ENCODE results near the gene ZNHIT3. TPM values are rescaled to one million over a fixed set of nuclear protein-coding genes. Genes with fewer than 3 reads are reported as not detected.
"Not testable (repeated sequence)": the region's sequence is repeated elsewhere in the genome, so short reads cannot be mapped to it uniquely, and the experiment has no call there.

ZNHIT3 gene
- total RNA-seq, 2 donors from 2014 or later: 20.7 to 20.9 TPM

DNA sequence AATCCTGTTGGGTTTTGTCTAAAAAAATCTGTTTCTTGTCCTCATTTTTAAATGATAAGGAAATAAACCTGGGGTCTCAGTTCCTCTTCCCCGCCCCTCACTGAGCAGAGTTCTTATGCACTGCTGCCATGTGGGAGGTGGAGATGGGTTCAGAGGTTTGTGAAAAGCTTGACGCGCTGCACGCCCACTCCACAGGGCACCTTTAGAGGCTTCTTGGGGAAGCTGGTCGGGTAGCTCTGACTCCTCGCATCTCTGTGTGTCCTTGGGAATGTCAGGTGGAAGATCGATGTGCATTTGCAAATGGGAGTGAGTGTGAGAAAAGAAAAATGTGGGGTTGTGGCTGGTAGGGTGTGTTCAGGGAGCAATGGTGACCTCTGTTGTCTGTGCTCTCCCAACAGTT lies 4.7 kb upstream of the ZNHIT3 start:
- DNase-seq (ENCODE audit: low spot score): no peak
- intact Hi-C loops (cut with DNase I): loop anchor here (5.0 to 10.0 kb wide), 2 partner anchors 515 to 517 kb away; no protein-coding TSS in a partner anchor

DNA sequence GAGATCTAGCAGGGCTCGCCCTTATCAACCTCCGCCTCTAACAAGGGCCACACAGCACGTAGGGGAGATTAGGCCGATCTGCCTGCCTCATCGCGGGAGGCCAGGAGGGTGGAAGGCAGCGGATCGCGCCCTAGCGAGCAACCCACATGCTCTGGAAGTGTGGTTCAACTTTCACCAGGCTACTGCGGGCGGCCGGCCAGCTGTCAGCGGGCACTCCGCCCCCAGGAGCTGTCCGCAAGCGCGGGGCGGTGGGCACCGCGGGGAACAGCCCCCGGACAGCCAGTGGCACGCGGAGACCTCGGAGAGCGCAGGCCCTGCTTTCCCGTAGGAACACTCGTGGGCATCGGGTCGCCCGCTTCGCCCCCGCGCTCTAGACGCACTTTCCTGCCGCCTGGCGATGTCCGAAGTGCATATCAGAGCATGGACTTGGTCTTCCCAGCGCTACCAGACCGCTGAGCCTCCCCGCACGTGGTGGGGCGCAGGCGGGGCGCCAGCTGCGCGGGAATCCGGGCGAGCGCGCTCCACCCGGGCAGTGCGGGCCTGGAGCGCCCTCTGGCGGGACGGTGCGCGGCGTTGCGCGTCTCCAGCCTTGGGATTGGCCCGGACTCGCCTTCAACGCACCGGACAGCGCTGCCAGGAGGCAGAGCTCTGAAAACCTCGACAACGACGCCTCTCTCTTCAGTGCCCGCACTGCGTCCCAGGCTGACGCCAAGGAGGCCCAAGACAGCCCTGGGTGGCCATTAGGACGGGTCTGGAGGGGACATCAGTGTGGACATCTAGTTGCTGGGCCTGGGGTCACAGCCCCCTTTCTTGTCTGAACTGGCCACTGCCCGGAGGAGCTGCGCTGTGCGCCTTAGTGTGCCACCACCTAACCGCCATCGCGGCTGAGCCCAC lies 3.6 kb upstream of the ZNHIT3 start:
- DNase-seq (ENCODE audit: low spot score): peak; percentile 95
- intact Hi-C loops (cut with DNase I): loop anchor here (5.0 to 10.0 kb wide), 2 partner anchors 516 to 518 kb away; no protein-coding TSS in a partner anchor

DNA sequence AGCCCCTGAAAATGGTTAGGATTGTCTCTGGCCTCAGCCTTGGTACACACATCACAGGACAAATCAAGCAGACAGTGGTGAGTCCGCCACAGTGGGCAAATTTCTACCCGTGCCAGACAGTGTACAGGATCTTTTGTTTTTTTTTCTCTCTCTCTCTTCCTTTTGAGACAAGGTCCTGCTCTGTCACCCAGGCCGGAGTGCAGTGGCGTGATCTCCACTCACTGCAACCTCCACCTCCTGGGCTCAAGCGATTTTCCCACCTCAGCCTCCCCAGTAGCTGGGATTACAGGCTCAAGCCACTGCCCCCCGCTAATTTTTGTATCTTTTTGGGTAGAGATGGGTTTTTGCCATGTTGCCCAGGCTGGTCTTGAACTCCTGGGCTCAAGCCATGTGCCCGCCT lies 2.5 kb upstream of the ZNHIT3 start:
- intact Hi-C loops (cut with DNase I): loop anchor here (5.0 to 10.0 kb wide), 2 partner anchors 517 to 519 kb away; no protein-coding TSS in a partner anchor
- DNase-seq (ENCODE audit: low spot score): not testable (repeated sequence)

DNA sequence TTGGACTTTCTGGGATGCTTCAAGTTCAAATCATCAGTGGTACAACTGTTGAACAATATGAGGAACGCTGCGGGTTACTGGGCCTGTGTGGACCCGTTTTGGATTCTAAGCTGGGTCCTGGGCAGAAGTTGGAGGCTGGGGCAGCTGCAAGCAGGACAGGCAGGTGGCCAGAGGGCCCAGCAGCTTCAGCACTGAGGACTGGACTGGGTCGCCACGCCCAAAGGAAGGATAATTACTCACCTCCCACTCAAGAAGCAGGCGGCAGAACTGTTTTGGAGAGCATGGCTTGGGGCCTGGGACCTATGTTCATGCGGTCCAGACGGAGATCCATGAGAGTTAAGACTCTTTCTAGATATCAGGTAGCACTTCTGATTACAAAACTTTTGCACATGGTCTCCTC lies 1.5 kb upstream of the ZNHIT3 start:
- DNase-seq (ENCODE audit: low spot score): no peak
- intact Hi-C loops (cut with DNase I): loop anchor here in 1 of 2 donors (10.0 kb wide), 1 partner anchor 520 kb away; no protein-coding TSS in a partner anchor

DNA sequence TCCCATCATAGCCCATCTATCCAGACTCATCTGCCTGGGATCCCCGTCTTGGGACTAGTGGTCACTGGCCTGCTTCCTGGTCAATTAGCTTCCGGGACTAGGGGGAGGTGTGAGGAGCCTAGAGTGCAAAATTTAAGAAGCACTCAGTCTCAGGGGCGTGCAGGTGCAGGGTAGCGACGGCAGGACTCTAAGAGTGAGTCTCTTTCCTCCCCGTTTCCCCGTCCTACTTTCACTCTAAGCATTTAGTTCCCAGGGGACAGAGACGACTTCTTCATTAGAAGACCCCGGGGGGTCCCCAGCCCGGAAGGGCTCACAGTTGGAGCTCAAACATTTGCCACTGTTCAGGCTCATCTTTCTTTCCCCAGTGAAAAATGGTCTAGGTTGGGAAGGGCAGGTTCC lies 677 bp upstream of the ZNHIT3 start:
- intact Hi-C loops (cut with DNase I): loop anchor here in 1 of 2 donors (10.0 kb wide), 1 partner anchor 521 kb away; no protein-coding TSS in a partner anchor
- DNase-seq (ENCODE audit: low spot score): no peak

DNA sequence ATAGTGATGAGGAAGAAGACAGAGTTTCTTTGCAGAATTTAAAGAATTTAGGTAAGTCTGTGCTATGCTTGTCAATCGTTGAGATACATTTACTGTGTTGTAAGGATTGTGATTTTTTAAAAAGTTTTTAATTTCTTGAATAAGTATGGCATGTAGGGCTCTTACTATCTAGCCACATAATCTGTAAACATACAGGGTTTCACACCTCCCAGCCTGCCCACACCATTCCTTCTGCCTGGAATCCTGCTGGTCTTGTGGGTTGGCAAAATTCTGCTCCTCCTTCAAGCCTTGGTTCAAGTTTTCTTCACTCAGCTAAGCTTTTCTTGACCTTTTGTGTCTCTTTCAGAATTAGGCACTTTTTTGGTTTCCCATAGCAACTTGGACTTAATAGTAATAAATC lies 7.5 kb downstream of the ZNHIT3 start:
- no peak for DNase-seq (ENCODE audit: low spot score)
- intact Hi-C loops (cut with DNase I): no loop called here

DNA sequence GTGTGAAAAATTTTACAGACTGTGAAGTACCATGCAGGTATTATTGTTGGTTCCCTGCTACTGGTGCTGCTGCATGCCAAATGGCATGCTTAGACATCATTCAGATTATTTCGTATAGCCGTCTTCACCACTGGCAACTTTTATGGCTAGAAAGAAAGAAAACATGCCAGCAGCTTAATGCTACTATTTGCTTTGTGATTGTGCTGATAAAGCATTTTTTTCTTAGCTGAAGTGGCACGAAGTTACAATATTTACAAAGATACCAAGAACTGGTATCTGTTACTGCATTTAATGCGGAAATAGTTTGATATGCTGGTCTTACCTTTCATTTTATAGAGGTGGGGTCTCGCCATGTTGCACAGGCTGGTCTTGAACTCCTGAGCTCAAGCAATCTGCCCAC lies 8.2 kb downstream of the ZNHIT3 start:
- intact Hi-C loops (cut with DNase I): no loop called here
- no peak for DNase-seq (ENCODE audit: low spot score)

DNA sequence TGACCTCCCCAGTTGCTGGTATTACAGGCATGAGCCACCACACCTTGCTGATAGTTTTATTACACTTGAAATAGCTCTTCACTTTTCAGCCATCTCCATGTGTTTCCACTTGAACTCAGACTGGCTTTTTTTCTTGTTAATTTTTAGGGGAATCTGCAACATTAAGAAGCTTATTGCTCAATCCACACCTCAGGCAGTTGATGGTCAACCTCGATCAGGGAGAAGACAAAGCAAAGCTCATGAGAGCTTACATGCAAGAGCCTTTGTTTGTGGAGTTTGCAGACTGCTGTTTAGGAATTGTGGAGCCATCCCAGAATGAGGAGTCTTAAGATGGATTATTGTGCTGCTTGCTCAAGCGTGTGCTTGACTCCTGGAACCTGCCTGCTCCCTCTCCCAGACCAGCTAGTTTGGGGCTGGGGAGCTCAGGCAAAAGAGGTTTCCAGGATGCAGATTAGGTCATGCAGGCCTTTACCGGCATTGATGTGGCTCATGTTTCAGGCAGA lies 8.6 kb downstream of the ZNHIT3 start:
- intact Hi-C loops (cut with DNase I): no loop called here
- no peak for DNase-seq (ENCODE audit: low spot score)

DNA sequence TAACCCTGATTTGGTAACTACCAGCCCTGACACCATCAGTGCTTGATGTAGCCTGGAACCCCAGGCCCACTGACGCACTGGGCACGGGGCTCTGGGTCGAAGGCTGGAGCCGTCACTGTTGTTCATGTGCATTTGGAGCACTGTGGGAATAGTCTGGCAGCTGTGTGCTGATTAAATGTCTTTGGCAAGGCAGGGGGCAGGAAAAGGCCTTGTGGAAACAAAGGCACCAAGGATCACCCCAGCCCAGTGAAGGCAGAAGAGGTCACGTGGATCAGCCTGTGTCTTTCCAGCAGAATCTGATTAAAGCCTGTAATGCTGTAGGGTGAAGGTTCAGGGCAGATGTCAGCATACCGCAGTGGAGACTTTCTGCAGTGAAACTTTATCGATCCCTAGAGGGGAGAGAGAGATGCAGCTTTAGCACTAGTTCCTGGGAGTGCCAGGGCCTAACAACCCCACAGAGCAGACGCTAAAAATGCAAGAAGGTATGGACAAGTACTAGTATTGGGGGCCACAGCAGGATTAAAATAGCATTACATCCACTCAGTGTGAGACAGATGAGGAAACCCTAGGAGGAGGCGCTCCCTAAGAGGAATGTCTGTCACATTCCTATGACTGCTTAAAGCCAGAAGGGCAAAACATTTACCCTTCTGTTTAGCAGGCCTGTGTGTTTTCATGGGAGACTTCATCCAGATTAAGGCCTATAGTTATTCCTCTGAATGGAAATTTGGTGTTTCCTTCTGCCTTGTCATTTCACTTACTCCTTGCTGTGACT lies 9.7 kb downstream of the ZNHIT3 start:
- DNase-seq (ENCODE audit: low spot score): no peak
- intact Hi-C loops (cut with DNase I): no loop called here

DNA sequence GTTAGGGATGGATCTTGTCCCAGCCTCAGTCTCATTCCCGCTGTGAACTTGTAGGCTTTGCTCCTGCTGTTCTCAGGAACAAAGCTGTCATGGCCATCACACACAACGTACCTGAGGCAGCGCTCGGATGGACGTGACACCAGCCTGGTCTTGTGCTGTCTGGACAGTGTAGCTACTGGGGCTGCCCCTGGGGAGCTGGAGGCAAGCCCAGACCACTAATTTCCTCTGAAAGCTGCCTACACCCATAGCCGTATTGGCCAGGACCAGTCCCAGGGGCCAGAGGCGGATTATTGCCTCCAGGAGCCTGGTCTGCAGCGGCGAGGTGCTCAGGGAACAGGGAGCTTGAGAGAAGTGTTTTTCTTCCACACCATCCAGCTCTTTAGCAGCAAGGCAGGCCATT lies 11.7 kb downstream of the ZNHIT3 start:
- no peak for DNase-seq (ENCODE audit: low spot score)
- intact Hi-C loops (cut with DNase I): no loop called here

DNA sequence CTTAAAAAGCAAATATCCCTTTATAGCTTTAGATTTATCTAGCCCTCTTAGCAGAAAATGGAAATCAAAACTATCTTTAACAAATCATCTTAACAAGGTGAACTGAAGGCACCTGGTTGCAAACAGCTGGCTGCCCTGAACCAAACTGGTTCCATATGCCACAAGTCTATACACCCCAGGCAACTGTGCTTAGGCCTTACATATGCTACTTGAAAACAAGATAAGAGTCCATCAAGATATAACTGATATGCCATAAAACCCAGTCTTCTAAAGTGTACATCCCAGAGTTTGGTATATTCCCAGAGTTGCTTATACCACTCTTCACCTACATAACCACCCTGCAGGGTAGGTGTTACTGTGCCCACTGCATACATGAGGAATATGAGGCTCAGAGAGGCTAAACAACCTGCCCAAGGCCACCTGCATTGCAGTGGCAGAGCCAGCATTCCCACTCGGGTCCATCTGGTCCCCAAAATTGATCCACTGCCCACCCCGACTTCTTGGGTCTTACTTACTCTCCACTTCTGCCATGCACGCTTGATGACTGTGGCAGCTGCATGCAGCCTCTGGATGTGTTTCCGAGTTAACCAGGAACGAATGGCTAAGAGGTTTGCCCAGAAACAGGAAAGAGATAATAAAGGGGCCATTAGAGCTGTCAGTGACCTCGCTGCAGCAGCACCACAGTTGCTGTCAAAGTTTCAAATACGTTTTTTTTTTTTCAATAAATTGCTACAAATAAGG lies 12.2 kb downstream of the ZNHIT3 start:
- no peak for DNase-seq (ENCODE audit: low spot score)

DNA sequence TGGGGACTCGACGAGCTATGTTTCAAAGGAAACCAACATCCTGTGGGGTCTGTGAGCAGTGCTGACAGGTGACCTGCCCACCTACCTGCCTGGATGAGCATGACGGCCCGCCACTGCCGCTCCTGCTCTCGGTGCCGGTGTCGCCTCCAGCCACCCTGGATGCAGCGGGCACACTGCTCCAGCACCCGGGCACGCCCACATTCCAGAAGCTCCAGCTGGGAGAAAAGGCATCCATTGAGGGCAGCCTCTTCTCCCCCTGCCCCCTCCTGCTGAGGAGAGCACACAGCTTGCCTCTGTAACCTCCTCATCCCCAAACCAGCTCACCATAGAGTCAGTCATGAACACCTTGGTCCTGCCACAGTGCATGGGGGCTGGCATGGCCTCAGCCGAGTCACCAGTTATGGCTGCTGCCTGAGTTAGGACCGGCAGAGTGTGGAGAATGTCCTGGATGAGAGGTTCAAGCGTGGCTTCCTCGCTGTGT lies 14.3 kb downstream of the ZNHIT3 start:
- intact Hi-C loops (cut with DNase I): no loop called here
- no peak for DNase-seq (ENCODE audit: low spot score)

More for the DNA sequence above, 12.2 kb downstream of the ZNHIT3 start:
- intact Hi-C loops (cut with DNase I): no loop called here

DNA sequence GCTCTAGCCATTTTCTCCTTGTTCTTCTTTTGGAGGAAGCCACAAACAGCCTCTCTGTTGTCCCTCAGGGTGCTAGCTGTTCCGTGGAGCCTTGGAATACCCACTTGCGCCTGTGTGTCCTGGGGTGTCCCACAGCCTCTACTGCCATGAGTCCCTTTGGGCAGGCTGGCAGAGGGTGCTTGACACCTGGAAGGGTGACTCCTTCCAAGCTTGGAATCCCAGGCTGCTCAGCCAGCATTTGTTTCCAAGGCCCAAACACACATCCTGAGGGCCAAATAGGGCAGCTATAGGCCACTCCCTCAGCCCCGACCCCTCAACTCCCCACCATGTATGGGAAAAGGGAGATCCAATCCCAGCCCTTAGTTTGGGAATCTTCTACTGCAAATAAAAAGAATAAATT lies 14.9 kb downstream of the ZNHIT3 start:
- intact Hi-C loops (cut with DNase I): no loop called here
- no peak for DNase-seq (ENCODE audit: low spot score)

DNA sequence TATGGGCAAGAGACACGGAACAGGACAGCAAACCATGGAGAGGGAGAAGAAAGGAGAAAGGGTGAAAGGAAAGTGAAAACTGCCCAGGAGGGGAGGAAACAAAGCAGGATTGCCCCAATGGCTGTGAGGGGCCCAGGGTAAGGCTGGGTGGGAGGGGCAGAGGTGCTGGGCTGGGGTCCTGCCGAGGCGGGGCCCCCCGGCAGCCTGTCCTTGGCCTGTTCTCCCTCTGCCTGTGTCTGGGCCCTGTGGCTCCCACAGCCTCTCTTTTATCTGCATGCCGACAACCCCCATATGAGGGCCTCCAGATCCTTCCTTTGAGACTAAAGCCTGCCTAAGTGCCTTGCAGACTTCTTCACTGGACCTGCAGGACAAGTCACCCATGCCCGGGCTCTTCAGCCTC lies 15.5 kb downstream of the ZNHIT3 start:
- intact Hi-C loops (cut with DNase I): no loop called here
- DNase-seq (ENCODE audit: low spot score): no peak

DNA sequence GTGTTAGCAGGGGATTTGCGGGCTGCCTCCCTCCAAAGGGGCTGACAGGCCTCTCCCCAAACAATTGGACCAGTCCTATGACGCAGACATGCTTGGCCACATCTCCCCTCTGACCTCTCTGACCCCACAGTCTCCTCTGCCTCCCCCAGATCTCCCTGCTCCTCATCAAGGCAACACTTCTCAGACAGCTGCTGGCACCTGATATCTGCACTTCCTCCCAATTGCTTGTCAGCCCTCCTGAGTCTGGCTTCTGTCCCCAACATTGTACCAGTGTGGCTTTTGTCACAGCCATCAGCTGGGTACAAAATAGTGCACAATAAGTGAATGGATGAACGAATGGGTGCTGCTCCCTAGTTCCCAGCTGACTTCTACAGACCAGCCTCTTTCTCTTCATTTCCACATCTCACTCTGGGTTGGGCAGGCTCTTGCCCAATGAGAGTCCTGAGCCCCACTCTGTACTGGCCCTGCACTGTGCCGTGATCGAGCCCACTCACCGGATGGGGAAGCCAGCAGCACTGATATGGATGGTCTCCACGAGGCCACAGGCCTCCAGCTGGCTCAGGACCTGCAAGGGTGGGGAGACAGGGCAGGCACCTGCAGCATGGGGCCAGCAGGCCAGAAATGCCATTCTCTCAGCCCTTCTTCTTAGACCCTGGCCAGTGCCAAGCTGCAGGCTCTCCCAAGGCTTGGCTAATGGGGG lies 17.1 kb downstream of the ZNHIT3 start:
- intact Hi-C loops (cut with DNase I): no loop called here
- DNase-seq (ENCODE audit: low spot score): no peak

DNA sequence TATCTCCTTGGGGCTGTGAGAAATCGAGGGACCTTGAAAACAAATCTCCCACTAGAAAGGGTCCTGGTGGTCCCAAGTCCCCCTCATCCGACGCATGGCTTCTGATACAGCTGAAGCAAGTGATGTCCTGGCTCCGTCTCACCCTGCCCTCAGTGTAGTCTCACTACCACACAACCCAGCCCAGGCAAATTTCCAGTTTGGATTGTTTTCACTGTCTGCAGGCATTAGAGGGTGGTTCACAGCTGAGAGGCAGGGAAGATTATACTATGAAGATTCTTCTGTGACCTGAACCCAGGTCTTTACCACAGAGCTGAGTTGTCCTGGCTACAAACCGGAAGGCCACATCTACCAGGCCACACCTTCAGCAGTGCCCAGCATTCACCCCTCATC lies 17.7 kb downstream of the ZNHIT3 start:
- intact Hi-C loops (cut with DNase I): no loop called here
- DNase-seq (ENCODE audit: low spot score): no peak

DNA sequence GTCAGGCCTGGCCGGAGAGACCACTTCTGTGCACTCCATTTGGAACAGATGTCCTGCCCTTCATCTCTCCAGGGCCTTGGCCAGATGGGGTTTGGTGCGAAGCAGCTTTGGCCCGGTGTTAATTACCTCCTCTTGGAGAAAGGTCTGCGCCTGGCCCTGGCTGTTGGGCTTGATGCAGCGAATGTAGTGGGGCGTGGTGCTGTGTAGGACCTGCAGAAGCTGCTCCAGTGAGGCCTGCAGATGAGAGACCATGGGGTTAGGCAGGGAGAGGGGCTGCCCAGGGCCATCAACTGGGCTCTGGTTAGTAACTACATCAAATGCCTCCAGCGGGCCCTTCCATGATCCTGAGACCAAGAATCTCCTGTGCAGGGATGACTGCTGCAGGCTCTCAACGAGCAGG lies 18.7 kb downstream of the ZNHIT3 start:
- no peak for DNase-seq (ENCODE audit: low spot score)
- intact Hi-C loops (cut with DNase I): no loop called here

DNA sequence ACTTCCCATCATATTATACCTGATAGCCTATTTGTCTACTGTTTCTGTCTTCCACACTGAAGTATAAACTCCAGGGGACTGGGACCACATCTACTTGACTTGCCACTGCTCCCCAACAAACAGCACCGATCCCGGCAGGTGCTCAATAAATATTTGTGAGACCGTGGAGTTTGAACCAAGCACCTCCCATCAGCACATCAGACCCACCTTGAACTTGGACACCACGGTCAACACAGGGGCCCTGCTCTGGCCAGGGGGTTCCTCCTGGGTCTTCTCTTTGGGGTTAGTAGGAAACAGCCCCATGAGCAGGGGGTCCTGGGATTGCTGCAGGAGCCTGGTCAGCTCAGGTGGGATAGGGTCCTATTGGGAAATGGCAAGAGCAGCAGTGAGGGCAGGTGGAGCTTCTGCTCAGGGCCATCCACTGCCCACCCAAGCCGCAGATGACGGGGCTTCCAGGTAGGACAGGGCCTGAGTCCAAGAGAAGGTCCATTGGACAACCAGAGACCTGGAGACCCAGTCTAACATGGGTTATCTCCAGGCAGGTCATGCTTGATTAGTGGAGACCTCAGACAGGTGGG lies 19.9 kb downstream of the ZNHIT3 start:
- DNase-seq (ENCODE audit: low spot score): no peak
- intact Hi-C loops (cut with DNase I): no loop called here
